ENCODE results near the gene SHB. TPM values are rescaled to one million over a fixed set of nuclear protein-coding genes. Genes with fewer than 3 reads are reported as not detected.

The SHB gene
- total and polyA plus RNA-seq, 7 donors: 4.0 to 30.7 (median 8.6) TPM

DNA sequence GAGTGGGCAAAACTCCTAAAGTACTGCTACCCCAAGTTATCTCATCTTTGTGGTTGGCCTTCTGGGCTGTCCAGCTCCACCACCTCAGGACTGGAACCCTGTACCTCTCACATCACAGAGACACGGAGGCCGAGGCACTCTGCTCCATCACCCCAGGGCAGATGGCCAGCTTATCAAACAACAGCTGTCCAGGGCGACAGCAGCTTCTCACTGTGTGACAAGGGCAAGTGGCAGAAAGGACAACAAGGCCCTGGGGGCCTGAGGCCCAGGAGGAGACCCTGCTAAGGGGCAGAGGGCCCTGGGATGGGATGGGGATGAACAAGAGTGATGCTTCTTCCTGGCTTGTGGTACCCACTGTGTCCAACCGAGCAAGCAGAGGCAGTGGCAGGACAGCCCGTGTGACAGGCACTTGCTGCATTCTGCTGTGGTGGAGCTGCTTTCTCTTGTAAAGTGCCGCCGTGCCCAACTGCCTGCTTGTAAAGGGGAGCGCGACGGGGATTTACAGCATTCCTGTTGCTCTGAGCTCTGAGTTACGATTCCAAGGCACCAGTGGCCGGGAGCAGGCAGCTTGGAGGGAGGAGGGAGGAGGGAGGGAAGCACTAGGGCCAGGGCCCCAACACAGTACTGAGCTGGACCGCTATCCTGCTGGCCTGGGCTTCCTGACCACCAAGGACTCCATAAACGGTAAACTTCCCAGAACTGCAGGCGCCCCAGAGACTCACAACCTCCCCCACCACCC, 71.2 kb downstream of the SHB start:
- WGBS, 3 donors: 59 to 78% (median 68%) methylated on average over 15 of the region's 15 CpGs
- Histone ChIP-seq H3K27me3 (ENCODE audit: insufficient read depth in 3 of 3, low read length in 2 of 3) (no peaks in the 10 kb centered on the region), H3K9me3 (no peaks in the 10 kb centered on the region), H3K36me3 (ENCODE audit: insufficient read depth in 1 of 2, low read depth in 1 of 2) (no peaks in the 10 kb centered on the region), H3K27ac (no peak overlapping the region), H3K4me1 (peaks cover 26% of the 10 kb centered on the region), H3K4me3 (no peak overlapping the region)
- DNase-seq: no peak
- no peak for ATAC-seq
- TF ChIP-seq, protein P1, sequence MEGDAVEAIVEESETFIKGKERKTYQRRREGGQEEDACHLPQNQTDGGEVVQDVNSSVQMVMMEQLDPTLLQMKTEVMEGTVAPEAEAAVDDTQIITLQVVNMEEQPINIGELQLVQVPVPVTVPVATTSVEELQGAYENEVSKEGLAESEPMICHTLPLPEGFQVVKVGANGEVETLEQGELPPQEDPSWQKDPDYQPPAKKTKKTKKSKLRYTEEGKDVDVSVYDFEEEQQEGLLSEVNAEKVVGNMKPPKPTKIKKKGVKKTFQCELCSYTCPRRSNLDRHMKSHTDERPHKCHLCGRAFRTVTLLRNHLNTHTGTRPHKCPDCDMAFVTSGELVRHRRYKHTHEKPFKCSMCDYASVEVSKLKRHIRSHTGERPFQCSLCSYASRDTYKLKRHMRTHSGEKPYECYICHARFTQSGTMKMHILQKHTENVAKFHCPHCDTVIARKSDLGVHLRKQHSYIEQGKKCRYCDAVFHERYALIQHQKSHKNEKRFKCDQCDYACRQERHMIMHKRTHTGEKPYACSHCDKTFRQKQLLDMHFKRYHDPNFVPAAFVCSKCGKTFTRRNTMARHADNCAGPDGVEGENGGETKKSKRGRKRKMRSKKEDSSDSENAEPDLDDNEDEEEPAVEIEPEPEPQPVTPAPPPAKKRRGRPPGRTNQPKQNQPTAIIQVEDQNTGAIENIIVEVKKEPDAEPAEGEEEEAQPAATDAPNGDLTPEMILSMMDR (IDR thresholded peaks at IDR 0.05): no peak
- intact Hi-C loops (cut with DNase I): no loop called here

DNA sequence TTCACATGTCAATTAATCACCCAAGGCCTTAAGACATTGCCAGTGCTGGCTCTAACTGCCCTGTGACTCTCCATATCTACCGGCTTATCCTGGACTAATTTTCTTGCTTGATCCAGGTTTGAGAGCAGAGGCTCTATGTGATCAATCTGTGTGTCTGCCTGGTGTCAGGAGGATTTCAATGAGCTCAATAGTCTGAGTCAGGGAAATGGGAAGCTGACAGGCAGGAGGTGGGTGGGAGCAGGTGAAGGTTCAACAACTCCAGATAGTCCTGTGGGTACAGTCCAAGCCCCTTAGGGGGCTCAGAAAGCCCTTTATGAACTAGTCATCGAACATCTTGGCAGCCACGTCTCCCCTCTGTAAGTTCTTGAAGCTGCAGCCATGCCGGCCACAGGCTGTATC, 72.2 kb downstream of the SHB start:
- DNase-seq: no peak

DNA sequence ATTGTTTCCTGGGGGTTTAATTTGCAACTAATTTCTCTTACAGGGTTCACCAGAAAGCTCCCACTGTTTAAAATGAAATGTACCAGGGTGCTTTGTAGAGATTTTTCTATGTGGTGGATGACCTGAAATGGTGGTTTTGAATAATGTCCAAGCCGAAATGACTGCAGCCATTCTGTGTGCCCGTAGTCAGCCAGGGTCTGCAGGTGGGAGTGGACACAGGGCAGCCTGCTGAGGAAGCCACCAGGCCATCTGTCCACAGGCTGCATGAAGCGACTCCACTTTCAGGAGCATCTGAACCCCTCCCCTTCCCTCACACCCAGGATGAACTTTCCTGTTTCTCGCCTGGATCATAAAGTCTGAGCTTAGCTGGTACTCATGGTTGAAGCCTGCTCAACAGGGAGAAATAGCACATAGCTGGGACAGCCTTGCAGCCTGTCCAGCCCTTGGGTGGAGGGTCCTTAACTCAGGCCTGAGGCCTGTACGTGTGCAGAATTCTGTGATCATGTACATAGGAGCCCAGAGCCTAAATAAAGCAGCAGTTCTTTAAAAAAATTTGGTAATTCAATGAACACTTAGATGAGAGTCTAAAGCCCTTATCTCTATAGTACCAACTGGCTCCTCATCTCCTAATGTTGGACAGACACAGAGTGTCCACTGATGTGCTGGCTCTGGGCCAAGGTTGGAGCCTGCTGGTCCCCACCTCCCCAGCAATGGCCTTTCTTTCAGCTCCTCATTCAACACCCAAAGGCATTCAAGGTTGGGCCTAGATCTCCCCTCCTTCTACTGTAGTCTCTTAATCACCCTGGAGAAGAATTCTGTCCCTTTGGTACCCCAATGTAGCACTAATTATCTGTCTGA, 72.8 kb downstream of the SHB start:
- H3K36me3 ChIP-seq (ENCODE audit: insufficient read depth in 1 of 2, low read depth in 1 of 2): no peaks in the 10 kb centered on the region
- no peaks in the 10 kb centered on the region for H3K9me3 ChIP-seq
- H3K4me3 ChIP-seq: no peak overlapping the region
- peaks cover 26% of the 10 kb centered on the region for H3K4me1 ChIP-seq
- 83 to 93% (median 89%) methylated on average over 5 of the region's 5 CpGs for WGBS, 3 donors
- peak overlapping the region; percentile 73 for H3K27ac ChIP-seq
- TF ChIP-seq, protein P1 (IDR thresholded peaks at IDR 0.05): no peak
- H3K27me3 ChIP-seq (ENCODE audit: insufficient read depth in 3 of 3, low read length in 2 of 3): no peaks in the 10 kb centered on the region
- no peak for DNase-seq
- intact Hi-C loops (cut with DNase I): no loop called here
- ATAC-seq: no peak

More for the DNA sequence above, 72.2 kb downstream of the SHB start:
- no peaks in the 10 kb centered on the region for H3K27me3 ChIP-seq (ENCODE audit: insufficient read depth in 3 of 3, low read length in 2 of 3)
- no peak overlapping the region for H3K27ac ChIP-seq
- H3K36me3 ChIP-seq (ENCODE audit: insufficient read depth in 1 of 2, low read depth in 1 of 2): no peaks in the 10 kb centered on the region
- ATAC-seq: no peak
- intact Hi-C loops (cut with DNase I): no loop called here
- WGBS, 3 donors: 97 to 99% (median 97%) methylated on average over 4 of the region's 4 CpGs
- H3K9me3 ChIP-seq: no peaks in the 10 kb centered on the region
- no peak overlapping the region for H3K4me3 ChIP-seq
- TF ChIP-seq, protein P1 (IDR thresholded peaks at IDR 0.05): no peak
- peaks cover 26% of the 10 kb centered on the region for H3K4me1 ChIP-seq

DNA sequence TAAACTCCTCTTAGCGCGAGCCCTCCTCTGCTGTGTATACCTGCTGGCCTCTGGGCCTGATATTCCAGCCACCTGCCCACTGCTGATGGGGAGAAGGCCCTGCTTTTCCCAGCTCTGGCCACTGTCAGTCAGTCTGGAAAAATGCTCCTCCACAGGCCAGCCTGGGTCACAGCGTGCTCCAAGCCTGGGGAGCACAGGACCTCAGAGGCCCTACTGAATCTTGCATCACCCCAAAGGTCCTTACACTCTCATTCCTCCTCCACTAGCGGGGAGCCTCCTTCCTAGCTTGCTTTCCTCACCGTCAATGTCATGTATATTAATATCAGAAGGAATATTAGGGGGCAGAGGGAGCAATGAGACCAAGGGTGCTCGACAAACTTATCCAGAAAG, 73.7 kb downstream of the SHB start:
- intact Hi-C loops (cut with DNase I): no loop called here
- TF ChIP-seq, protein P1 (IDR thresholded peaks at IDR 0.05): no peak
- DNase-seq (no peak), ATAC-seq (peak in 3 of 4 donors; percentile 46 to 50 (median 47))
- Histone ChIP-seq H3K27ac (peak overlapping the region; percentile 73), H3K4me3 (no peak overlapping the region), H3K9me3 (no peaks in the 10 kb centered on the region), H3K36me3 (ENCODE audit: insufficient read depth in 1 of 2, low read depth in 1 of 2) (no peaks in the 10 kb centered on the region), H3K4me1 (peaks cover 26% of the 10 kb centered on the region), H3K27me3 (ENCODE audit: insufficient read depth in 3 of 3, low read length in 2 of 3) (no peaks in the 10 kb centered on the region)
- 42 to 47% (median 44%) methylated on average over 6 of the region's 6 CpGs for WGBS, 3 donors

Measured in psoas muscle (tissue), 8 donors.